Muscle of back (tissue), 11 donors: ENCODE results near the gene XXYLT1. TPM values are rescaled to one million over a fixed set of nuclear protein-coding genes. Genes with fewer than 3 reads are reported as not detected.
A peak's percentile ranks its signal among the peaks of the same experiment; 100 is the strongest.

Experiments used
- DNase-seq, 3 donors: peaks; one replicate each; pipeline versions ENCODE4 v3.0.0 to v3.0.0-alpha.2; 2013
- polyA plus RNA-seq, 10 donors: library from polyadenylated mRNA; unstranded; fragments of 120-200 nt; gene quantifications; one replicate each; pipeline ENCODE4 v1.2.1, GENCODE V29; 2013; ENCODE audit not compliant: insufficient read length in 10 of 10

Gene XXYLT1
- polyA plus RNA-seq, 10 donors = 17.8 to 32.2 (median 22.8) TPM

DNA sequence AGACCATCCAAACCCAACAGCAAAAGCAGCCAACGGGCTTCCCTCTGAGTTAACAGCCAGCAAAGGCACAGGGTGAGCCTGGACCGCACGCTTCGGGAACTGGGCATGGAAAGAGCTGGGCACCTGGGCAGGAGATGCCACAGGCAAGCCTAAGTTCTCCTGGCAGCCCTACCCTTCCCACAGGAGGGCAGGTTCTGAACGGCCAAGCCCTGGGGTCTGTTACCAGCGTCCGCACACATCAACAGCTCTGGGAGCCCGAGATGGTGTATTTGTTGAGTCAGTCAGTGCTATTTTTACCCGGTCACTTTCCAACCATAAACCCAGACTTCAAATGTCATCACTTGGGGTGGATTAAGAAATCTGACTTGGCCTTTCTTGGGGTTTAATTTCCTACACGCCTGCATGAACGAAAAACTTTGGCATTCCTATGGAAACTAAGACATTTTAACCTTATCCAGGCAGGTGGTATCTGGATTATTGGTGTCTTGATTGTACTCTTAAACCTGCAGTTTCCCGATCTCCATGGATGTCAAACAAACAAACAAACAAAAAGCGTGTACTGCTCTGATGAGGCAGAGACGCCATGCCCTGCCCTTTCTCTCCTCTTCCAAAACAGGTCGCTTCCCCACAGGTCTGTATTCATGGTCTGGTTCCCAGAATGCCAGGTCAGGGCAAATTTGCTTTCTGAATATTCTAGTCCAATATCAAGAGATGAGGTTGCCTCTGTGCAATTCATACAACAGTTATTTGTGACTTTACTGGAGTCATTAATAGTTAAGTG lies 99.7 kb downstream of the XXYLT1 start:
- peak in 1 of 3 donors; percentile 17 for DNase-seq

DNA sequence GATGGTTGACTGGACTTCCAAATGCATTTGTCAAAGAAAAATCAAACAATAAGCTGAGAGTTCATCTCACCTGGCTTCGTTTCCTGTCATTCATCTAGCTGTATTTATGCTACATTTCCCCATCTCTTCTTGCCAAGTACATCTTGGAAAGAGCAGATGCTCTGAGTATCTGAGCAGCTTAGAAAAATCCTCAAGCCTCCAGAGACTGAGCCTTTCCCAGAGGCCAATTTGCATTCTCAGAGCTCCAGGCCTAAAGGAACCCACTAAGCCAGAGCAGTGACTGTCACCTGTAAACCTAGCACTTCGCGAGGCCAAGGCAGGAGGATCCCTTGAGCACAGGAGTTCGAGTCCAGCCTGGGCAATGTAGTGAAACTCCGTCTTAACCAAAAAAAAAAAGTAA lies 100.5 kb downstream of the XXYLT1 start:
- DNase-seq = peak in 1 of 3 donors; percentile 22

DNA sequence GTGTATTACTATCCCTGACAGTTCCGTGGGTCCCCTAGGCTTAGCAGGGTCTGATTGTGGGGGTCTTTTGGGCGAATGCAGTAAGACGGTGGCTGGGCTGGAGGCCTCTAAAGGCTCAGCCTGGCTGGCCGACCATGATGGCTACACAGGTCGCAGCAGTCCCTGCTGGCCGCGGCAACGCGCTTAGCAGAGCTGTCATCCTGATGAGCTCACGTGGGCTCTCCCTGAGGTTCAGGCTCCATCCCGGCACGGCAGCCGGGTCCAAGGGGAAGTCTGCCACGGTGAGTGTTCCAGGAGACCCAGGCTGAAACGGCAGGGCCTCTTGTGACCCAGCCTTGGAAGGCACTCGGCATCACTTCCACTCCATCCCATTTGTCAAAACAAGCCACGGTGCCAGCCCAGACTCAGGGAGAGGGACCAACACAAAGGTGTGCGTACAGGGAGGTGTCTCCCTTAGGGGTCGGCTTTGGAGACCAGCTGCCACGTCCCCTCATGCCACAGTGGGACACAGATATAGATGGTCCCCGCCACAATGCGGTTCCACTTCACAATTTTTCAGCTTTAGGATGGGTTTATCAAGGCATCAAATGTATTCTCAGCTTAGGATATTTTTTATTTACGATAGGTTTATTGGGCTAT lies 101.8 kb downstream of the XXYLT1 start:
- DNase-seq = no peak

DNA sequence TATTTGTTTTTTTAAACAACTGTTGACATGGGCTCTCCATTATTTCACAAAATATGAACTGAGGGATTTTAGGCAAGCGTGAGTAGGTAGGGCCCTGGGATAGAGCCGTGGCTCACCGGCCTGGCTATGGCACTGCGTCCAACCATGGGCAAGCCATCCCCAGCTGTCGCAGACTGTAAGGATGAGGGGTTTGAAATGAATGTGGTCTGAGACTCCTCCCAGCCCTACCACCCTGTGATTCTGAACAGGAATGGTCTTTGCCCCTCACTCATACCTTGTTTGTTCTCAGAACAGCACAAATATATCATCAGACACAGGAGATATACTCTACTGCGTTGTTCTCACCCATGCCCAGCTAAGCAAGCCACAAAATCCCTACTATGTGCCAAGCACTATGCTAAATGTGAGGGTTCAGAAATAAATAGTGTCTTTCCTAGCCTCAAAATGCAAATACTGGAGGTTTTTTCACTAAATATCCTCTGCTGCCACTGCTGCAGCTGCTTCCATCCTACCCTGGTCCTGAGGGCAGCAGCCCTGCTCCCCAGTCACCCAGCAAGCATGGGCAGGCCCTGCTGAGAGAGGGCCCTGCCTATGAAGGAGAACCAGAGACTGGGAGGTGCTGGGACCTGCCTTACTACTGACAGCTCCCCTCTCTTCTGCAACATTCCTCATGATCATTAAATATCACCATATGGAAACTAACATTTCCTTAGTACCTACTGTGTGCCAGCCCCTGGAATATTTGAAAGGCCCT lies 102.8 kb downstream of the XXYLT1 start:
- no peak for DNase-seq

DNA sequence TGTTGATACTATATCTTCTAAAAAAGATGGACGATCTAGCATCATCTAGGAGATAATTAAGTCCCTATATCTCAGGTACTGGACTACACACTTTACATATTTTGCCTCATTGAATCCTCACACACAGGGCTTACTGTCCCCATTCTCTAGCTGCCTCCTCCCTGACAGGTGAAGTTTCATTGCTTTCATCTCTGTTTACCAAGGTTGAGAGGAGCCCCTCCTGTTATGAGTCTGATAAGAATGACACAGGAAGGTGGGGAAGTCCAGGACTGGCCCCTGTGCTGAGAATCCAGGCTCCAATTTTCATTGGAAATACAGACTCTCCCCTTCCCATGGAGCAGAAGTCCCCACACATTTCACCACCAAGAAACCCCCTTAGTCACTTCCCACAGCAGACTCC lies 105.2 kb downstream of the XXYLT1 start:
- no peak for DNase-seq

DNA sequence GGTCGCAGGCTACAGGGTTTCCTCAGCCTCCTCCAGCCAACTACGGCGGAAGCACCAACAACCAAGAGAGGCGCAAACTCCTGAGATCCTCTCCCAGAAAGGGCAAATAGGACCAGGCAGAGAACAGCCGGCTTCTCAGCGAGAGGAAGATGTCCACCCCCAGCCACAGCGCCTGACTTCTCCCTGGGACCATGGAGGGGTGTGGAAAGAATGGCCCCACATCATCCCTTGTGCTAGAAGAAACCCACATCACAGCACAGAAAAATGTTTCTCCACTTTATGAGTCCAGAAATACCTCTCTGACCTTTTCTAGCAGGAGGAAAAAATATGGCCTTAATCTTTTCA lies 105.7 kb downstream of the XXYLT1 start:
- DNase-seq = no peak

DNA sequence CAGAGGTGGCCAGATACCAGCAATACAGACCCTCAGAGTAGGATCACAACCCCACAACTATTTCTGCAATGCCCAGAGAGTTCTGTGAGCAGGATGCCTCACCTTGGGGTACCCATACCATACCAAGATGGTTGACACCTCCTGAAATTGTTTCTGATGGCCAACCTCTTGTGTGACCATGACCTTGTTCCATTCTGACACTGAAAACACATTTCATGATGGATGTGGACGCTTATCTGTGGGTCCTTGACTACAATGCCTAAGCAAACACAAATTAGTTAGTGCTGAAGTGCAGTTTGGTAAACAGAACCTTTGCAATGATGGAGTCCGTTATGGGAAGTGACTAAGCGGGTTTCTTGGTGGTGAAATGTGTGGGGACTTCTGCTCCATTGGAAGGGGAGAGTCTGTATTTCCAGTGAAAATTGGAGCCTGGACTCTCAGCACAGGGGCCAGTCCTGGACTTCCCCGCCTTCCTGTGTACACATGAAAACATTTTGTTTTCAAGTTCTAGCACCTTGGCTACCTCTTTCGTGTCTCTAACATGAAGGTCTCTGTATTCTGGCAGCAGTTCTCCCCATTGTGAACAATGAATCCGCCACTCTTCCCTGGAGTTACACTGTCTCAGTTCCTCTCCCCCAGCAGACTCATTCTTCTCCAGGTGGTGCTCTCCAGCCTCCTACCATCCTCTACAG lies 106.2 kb downstream of the XXYLT1 start:
- no peak for DNase-seq

DNA sequence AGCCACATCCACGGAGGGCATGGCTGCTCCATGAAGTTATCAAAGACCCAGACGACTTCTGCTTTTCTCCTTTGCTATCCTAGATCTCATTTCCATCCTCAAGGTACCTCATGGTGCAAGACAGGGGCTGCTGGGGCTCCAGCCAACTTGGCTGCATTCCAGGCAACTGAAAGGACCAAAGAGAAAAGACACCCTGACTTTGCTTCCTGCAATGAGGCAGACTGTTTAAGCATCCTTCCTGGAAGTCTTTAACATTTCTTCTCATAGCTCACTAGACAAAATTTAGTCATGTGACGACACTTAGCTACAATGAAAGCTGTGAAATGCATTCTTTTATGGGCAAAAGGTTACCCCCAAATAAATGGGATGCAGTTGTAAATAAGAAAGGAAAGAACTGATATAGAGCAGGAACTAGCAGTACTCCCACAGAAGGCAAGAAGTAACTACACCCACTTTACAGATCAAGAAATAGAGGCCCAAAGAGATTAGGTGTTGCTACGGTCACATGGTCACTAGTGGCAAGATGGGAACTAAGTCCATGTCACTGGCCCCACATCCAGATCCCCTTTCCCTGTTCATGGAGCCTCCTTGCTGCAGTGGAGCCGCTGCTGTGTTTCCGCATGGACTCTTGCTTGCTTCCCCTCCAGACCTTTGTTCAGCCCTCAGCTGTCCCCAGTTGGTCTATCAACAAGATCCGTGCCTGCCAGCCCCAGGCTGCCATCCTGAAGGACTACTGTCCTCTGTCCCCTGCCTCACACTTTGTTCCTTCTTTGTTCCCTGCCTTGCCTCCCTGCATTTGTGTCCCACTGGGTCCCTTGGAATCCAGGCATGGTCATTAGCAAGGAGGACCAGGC lies 107.0 kb downstream of the XXYLT1 start:
- DNase-seq = no peak

DNA sequence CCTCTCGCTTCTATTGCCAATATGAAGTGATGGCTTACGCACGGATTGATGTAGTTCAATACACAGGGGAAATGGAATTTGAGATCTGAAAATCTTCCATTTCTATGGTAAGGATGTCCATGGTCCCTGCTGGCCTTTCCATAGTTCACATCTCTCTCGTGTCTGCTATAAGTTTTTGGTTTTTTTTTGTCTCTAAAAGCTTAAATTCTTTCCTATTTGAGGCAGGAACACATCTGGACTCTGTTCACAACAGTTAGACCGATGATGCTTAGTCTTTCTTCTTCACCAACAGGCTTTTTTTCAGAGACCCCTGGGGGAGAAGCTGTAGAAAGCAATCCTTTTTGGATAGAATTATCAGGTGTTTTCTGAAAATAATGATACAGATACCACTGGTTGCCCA lies 108.1 kb downstream of the XXYLT1 start:
- DNase-seq = peak in 1 of 3 donors; percentile 61

DNA sequence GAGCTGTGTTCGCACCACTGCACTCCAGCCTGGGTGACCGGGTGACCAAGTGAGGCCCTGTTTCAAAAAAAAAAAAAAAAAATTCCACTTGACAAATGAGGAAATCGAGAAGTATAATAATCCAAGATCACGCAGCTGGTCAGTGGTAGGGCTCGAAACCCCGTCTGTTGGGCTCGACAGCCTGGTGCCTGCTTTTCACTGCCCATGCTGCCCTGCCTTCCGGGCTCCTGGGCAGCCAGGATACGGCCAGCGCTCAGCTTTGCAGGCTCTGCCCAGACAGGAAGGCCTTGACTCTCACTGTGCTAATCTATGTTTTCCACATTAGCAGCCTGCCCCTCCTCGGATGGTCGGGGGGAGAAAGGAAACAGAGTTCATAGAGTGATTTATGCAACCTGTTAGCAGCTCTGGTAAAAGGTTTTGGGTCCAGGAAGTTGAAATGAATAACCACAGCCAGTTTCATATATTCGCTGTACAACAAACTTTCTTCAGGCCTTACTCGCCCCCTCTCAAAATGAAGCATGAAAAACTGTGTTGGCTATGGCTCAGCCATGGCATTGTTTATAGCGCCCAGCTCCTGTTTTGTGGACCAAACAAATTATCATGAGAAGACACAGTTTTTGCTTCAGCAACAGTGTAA lies 108.8 kb downstream of the XXYLT1 start:
- peak in 1 of 3 donors; percentile 81 for DNase-seq

DNA sequence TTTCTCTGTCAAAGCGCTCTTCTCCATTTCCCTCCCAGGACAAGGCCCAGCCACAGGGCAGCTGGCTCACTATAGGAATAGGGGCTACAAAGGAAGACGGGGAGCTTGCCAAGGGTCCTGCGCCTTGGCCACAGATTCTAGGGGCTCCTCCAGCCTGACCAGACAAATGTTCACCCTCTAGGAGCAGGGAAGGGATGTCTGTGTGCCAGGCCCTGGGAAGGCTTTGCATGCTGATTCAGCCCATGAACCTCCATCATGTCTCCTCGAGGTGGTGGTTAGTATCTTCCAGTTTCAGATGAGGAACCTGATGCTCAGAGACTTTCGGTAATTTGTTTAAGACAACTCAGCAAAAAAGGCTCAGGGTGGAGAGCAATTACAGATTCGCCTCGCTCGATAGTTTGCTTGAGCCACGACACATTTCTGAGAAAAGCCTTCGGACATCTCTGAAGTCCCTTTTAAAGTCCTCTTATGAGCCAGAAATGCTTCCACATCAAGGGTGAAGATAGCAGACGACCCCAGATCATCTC lies 110.0 kb downstream of the XXYLT1 start:
- DNase-seq = no peak

DNA sequence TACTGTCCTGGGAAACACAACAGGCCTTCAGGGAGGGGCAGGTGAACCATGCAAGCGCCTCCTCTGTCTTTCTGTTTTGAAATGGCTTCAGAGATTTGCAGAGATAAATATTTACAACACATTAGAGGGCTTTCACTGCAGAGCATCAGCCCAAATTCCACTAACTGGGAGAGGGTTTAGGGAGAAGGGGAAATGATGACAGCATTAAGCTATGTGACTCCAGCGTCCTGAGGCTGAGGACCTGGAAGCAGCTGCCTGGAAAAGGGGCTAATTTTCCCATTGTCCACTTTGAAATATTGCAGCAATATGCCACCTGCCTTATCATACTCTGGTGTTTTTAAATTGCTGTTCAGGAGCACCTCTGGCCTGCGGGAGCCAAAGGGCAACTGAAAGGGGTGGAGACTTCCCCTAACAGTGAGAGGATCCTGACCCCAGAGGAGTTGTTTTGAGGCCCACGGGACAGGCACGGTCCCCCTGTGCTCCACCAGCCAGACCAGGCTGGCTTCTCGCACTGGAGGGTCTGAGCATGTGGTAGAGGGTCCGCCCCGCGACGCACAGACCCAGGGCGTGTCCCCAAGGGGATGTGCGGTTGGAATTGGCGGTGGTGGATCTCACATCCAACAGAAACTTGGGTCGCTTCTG lies 110.6 kb downstream of the XXYLT1 start:
- peak in 1 of 3 donors; percentile 78 for DNase-seq

DNA sequence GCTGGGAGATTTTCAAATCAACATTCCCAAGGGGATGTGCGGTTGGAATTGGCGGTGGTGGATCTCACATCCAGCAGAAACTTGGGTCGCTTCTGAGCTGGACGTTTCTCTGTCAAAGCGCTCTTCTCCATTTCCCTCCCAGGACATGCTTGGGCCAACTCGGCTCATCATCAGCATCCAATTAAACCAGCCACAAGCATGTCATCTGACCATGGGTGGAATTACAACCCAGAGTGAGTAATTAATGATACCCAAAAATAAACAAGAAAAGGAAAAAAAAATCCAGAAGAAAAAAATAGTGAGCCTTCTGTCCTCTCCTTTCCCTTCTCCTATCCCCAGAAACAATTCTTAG lies 111.2 kb downstream of the XXYLT1 start:
- DNase-seq = no peak

DNA sequence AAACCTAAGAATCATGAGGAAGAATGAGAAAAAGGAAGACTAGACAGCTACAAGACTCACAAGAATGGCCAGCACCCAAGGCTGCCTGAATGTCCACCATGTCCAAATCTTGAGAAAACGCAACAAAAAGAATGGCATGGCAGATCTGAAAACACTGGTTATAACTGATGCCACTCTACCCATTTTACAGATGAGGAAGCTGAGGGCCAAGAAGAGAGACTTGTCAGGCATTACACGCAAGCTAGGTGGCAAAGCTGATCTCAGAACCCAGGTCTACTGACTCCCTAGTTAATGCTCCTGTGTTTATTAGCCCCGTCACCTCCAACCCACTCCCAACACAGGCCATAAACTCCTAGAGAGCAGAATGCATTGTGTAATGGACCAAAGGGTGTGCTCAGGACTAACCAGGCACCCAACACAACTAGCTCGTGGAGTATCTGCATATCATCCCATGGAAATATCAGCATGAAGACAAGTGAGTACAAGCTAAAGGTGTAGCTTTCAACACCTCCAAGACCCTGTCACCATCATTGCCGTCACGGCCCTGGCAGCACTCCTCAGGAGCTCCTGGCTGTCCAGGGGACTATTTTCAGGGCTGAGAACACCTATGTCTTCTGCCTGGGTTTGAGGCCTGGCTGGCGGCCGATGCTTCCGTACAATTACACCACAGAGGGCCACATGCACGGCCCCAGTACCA lies 111.7 kb downstream of the XXYLT1 start:
- DNase-seq = no peak

DNA sequence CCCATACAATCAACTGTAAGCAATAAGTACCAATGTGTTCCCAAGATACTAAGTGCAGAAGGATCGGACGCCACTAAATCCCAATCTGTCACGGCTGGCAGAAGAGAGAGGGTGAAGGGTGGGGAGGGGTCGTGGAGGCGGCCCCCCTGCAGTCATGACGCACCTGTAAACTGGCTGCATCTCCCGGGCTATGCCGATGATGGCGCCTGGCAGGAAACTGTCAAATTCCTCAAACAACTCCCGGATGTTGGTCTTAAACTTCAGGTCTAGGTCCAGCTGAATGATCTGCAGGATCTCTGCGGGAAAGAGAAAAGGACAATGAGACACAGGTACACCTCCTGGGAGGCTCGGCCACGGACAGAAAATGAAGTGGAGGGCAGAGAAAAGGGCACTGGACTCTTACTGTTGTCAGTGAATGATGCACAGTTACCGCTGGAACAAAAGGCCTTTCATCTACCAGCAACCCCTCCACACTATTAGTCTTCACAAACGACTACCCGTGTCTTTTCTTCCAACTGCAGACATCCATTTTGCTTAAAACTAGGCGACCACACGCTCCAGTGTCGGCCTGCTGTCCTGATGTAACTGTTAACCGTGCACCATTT lies 114.6 kb downstream of the XXYLT1 start:
- no peak for DNase-seq

DNA sequence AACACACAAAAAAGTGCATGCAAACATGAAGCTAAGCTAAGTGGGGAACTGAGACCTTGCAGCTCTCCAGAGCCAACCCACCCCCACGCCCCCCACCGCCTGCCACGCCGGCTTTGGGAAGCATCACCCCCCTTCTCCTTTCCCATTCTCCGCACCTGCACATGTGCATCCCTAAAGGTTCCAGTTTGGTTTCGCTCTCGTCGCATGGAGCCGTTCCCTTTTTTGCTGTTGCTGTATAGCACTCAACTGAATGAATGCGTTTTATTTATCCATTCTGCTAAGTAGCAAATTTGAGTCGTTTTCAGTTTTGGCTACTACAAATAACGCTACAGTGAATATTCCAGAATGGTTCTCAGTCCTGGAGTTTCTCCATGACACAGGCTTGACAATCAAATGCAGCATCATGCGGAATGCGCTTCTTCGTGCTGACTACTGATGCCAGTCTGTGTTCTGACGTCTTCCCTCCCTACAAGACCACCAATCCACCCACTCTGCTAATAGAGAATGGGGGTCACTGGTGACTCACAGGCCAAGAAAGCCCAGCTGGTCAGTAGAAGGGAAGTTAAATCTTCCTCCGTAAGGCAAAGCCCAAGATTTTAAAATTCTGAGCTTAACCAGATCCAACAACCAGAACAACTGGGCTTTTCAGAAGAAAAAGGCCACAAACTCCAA lies 115.3 kb downstream of the XXYLT1 start:
- peak in 1 of 3 donors; percentile 71 for DNase-seq

DNA sequence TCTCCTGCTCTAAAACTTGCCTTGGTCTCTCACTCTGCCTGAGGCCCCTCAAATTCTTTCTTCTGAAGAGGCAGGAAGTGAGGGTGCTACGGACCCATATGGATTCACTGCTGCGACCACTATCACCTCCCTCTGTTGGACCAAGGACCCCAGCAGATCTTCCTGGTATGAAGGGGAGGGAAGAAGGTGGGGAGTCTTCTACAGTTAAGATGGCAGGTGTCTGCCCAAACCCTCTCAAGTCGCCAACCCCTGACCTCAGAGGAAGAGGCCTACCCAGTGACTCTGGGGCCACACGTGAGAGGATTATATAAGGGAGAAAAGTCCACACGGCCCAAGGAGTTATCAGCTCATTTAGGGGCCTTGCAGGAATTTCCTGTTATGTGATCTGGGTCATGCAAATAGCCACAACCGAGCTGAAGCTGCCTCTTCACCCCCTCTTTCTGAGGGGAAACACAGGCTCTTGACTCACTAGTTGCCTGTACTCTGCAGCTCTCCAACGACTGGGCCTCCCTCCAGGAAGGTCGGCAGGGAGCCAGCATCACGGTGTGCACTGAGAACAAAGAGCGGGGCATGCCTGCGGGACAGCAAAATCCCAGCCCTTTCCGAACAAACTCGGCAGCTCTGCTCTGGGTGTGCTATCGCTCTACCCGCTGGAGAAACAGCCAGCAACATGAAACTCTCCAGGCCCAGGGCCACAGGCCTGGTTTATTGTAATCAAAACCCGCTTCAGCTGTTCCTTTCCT lies 116.0 kb downstream of the XXYLT1 start:
- peak; percentile 85 to 93 (median 92) for DNase-seq
